Placental epithelial cell (primary cell): ENCODE measurements around the gene MMP2. TPM values are rescaled to one million over a fixed set of nuclear protein-coding genes. Genes with fewer than 3 reads are reported as not detected.

Experiments used
- total RNA-seq: library from RNA; depleted of rRNA; stranded (reverse); fragments of >200 nt; gene quantifications from 2 replicates; pipeline ENCODE4 v1.2.3, GENCODE V29; 2012

The MMP2 gene
- total RNA-seq: 23.0 and 49.9 TPM in 2 replicates

GRCh38 chr16:55478827-55479429 lies at the start of gene MMP2:
Gene MMP2 (plus strand): TSS chr16:55479198. CDS start chr16:55479480, 282 bp downstream.

GRCh38 chr16:55508941-55509931 lies 30.2 kb downstream of the MMP2 start, which contains the start of gene LPCAT2:
Gene LPCAT2 (plus strand): TSS chr16:55509072. CDS start chr16:55509182, 110 bp downstream.

Other genes starting within 250 kb of the MMP2 start
- not detected in 2 replicates for gene IRX6, start 155.0 kb upstream of the MMP2 start, total RNA-seq
- gene LPCAT2, start 29.9 kb downstream of the MMP2 start, total RNA-seq: 36.1 and 60.3 TPM in 2 replicates
- 0.98 and 3.5 TPM in 2 replicates for gene CAPNS2, start 87.5 kb downstream of the MMP2 start, total RNA-seq
- under 0.01 TPM in 1 of 2 replicates, not detected in the other for gene SLC6A2, start 176.8 kb downstream of the MMP2 start, total RNA-seq